HG02610 (cell line): ENCODE results near the gene SLMAP.
"Not testable (repeated sequence)": the region's sequence is repeated elsewhere in the genome, so short reads cannot be mapped to it uniquely, and the experiment has no call there.

Source experiments
- ATAC-seq: cut with Tn5 transposase; IDR thresholded peaks from one replicate; pipeline ENCODE4 v1.9.1; 2021; ENCODE audit warnings: mild to moderate bottlenecking, moderate library complexity; ENCODE audit not compliant: unreplicated experiment

Gene SLMAP

GRCh38 chr3:57876632-57877031 lies 120.5 kb downstream of the SLMAP start:
- no peak for ATAC-seq

DNA sequence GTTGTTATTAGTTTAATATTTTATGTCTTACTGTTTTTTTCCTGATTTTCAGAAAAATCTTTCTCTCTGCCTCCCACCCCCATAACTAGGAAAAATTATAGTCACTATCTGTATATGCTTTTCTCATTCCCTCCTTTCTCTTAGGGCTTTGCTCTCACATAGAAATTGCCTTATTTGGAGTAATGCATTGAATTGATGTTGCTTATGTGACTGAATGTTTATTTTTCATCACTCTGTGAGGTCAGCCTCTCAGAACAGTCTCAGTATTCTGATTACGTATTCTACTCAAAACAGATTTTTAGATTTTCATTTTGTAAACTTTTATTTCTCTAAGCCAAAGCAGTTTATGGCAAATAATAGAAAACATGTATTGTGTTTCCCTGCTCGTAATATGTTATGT lies 121.0 kb downstream of the SLMAP start:
- no peak for ATAC-seq

GRCh38 chr3:57884436-57884835 lies 128.3 kb downstream of the SLMAP start:
- not testable (repeated sequence) for ATAC-seq

DNA sequence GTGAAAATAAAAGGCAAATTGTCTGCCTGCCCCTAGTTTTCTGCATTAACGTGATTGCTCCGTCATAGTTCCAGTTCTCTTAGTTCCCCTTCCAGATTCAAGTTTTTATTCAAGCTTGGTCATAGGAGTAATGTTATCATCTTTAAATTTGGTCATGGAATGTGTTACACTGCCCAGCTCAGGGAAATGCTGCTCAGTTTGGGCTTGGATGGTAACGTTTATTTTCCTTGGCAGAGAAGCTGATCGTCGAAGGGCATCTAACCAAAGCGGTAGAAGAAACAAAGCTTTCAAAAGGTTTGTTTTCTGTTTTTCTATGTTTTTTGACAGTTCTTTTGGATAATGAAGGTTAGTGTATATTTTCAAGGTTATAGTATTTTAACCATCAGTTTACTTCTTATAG lies 133.7 kb downstream of the SLMAP start:
- no peak for ATAC-seq

- ATAC-seq, result no peak
Observed at GRCh38 chr3:57890874-57891273, 134.8 kb downstream of the SLMAP start.

DNA sequence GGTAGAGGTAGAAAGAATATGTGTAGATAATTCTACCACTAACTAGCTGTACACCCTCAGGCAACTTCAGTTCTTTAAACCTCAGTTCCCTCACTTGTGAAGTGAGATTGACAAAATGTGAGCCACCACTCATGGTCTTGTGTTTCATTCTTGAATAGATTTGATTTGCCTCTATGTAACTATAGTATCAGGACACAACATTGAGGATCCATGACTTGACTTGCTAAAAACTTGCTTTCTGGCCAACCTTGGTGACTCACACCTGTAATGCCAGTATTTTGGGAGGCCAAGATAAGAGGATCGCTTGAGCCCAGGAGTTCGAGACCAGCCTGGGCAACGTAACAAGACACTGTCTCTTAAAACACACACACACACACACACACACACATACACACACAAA lies 136.3 kb downstream of the SLMAP start:
- no peak for ATAC-seq

GRCh38 chr3:57893156-57893555 lies 137.0 kb downstream of the SLMAP start:
- ATAC-seq, result no peak

DNA sequence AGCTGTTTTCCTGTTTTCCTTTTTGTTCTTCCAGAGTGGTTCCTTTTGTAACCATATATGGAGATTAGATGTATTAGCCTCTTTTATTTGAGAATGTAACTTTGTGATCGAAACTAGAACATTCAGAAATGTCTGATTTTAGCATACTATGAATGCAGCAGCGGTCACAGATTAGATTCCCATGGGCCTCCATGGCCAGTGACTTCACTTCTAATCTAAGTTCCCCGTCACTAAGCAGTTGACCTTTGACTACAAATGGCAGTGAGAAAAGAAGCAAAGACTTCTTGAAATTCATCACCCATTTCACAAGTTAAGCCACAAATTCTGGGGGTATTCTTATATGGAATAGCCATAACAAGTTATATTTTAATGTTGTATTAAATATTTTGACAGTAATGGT lies 137.6 kb downstream of the SLMAP start:
- no peak for ATAC-seq

DNA sequence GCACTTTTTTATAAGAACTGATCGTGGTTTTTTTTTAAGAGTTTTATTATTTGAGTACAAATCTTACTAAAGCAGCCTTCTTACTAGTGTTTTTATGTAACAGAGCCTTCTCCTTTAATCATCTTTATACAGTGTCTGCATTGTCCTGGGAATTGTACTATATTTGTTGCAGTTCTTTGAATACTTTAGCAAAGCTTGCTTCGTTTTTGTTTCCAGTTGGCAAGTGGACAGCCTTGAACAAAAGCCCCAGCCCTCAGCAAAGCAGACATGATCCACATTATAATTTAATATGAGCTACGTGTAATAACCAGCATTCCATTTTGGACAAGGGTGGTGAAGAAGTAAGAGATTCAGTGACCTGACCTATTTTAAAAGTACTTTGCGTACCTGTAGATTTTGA lies 139.9 kb downstream of the SLMAP start:
- no peak for ATAC-seq

DNA sequence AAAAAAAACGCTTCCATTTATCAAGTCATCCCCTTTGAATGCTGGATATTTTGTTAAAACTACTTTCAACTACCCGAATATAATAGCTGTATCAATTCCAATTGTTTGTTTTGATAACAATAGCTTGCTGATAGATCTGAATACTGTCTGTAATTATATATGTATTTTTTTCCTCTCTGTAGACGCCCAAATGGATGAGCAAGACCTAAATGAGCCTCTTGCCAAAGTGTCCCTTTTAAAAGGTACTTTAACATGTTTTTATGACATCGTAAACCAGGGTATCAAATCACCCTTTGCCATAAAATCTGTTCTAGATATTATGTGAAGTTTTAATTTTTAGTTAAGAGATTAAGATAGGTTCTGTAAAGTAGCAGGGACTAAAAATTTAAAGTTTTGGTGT lies 140.6 kb downstream of the SLMAP start:
- no peak for ATAC-seq

GRCh38 chr3:57900786-57901185 lies 144.7 kb downstream of the SLMAP start:
- no peak for ATAC-seq

GRCh38 chr3:57903124-57903890 lies 147.2 kb downstream of the SLMAP start:
- ATAC-seq, result no peak

DNA sequence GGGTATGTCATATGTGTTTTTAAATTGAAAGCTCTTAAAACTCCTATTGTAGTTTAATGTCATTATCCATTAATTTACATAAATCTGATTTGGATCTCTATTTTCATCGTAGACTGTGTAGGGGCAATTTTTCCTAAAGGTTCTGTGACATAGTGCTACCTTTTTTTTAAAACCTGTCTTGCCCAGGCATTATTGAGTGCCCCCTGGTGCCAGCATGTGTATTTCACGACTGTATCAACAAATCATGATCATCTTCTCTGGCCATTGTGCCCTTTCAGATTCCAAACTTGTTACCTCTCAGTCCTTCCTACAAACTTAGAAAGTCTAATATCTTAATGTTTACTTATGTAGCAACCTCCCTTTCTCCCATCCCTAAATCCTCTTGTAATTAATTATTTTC lies 154.9 kb downstream of the SLMAP start:
- ATAC-seq, result no peak

DNA sequence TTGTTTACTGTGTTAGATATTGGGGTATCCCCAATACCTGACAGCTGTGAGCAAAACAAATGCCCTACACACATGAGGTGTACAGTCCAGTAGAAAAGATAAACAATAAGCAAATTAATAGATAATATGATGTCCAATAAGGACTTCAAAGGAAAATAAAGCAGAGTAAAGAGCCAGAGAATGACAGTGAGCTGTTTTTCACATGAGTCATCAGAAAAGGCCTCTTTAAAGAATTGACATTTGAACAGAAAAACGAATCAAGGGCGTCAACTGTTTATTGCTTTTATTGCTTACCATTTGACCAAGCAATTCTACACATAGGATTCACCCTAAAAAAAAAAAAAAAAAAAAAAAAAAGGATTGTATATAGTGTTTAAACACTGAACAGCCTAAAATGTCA lies 155.5 kb downstream of the SLMAP start:
- no peak for ATAC-seq

DNA sequence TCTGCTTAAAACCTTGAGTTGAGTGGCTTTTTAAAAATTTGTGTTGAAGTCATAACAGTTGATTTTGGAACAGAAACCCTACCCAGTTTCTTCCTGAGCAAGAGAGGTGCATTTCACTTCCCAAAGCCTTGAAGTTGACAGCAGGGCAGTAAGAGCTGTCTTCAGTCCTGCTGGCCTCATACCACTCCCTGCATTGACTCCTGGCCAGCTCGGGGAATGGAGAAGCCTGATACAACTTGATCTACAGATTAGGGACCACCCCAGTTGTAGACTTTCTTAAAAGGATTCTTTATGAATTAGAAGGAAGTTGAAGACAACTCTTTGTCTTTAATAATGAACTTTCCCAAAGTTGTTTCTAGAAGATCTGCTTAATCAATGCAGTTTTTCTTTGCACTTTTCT lies 161.5 kb downstream of the SLMAP start:
- no peak for ATAC-seq

DNA sequence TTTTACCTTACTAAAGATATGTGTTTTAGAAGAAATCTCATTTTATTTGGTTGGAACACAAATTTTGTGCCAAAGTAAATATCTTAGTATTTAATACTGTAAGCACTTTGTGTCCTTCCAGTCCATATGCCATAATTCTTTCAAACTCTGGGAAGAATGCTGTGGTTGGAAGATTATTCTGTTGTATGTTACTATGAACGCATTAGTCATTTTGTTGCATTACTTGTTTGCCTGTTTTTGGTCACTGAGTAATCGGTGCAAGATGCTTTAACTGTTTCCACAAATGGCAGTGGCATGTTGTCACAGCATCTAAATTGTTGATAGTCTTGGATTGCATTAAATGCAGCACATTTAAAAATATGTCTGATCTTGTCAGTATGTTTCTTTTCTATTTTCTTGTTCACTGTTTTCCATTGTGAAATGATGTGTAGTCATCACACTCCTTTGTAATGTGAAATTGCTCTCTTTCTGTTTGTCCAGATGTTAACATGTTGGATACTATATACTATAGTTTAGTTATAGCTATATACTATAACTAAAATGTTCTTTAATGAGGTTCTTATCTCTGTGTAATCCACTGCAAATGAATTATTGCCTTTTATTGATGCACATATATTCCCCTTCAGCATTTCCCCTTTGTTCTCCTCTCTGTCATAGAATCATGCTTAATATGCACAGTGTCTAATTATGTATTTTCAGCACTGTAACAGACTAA lies 162.2 kb downstream of the SLMAP start:
- no peak for ATAC-seq

- no peak for ATAC-seq
Observed at GRCh38 chr3:57919987-57920386, 163.9 kb downstream of the SLMAP start.

GRCh38 chr3:57923101-57923500 lies 167.0 kb downstream of the SLMAP start:
- no peak for ATAC-seq

GRCh38 chr3:57923752-57924151 lies 167.6 kb downstream of the SLMAP start:
- no peak for ATAC-seq

GRCh38 chr3:57927166-57927565 lies 171.1 kb downstream of the SLMAP start:
- no peak for ATAC-seq

DNA sequence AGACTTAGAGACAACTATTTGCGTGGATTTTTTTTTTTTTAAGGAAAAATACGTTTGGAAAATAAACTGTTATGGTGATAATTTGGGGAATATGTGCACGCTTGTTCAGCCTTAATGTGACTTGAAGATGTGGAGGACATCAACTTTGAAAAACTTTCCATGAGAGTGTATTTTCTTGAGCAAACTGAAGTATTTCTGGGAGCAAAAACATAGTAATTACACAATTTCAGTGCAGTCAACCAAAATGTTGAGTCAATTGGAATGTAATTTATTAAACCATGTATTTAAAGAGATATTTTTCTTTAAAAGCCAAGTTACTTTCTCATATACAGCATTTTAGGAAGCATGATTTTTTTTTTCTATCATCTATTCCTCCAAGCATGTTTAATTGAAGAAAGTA lies 171.8 kb downstream of the SLMAP start:
- no peak for ATAC-seq

DNA sequence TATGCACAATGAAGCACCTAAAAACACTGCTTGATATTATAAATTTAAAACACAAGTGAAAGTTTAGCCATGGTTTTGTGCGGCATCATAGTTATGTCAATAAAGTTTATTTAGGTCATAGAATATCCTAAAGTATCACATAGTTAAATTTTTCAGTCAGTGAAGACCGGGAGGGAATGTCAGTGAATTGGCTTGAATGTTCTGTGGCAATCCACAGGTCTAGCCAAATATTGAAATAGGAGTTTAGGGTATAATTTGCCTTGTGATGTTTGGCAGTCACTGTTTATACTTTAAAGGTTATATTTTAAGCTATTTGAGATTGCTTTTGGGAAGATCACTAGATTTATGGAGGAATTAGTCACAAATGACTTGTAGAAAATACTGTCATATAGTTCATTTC lies 172.4 kb downstream of the SLMAP start:
- ATAC-seq, result no peak

- no peak for ATAC-seq
Observed at GRCh38 chr3:57929988-57930387, 173.9 kb downstream of the SLMAP start.
